HG03064 (cell line): ENCODE data around the gene PLPPR5.
"Not testable (repeated sequence)": the region's sequence is repeated elsewhere in the genome, so short reads cannot be mapped to it uniquely, and the experiment has no call there.

Experiments
- ATAC-seq: cut with Tn5 transposase; IDR thresholded peaks from one replicate; pipeline ENCODE4 v1.9.1; 2021; ENCODE audit warnings: low read depth; ENCODE audit not compliant: unreplicated experiment

The PLPPR5 gene

DNA sequence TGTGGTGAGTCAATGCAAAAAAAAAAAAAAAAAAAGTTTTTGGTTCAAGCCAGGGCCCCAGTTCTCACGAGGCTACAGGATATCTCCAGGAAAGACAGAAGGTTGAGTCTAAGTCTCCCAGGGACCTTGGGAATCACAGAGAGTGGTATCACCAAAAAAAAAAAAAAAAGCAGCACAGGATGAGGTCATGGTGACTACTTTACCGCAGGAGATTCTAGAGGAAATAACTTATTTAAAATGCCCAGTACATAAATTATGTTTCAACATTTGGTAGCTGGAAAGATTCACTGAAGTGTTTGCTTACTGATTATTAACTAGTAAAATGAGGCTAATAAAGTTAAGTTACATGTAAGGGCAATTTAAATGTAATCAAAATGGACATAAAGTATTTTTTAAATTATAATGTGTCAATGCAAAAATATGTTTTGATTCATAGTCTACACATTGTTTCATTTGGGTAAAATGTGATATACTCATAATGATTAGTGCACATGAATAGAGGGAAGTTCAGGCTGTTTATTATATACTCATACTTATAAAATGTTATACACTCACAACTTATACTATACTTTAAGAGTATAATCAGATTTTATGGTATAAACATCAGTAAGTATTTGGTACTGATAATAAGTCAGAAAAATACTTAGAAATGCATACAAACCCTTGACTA, 84.1 kb downstream of the PLPPR5 start:
- ATAC-seq: no peak

DNA sequence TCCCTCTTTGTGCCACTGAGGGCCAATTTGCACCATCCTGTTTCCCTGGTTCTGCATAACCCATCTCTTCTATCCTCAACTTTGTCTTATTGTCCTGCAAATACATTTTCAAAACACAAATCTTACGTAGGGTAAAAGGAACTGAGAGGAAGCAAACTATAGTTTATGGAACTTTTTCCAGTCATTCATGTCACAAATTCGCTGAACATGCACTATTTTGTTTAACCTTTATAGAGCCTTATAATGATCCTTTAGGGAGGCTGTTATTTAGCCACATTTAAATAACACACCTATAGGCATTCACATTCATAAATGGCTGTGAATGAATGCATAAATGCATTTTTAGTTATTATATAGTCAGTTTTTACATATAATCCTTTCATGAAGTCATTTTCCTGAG, 85.0 kb downstream of the PLPPR5 start:
- ATAC-seq: no peak

DNA sequence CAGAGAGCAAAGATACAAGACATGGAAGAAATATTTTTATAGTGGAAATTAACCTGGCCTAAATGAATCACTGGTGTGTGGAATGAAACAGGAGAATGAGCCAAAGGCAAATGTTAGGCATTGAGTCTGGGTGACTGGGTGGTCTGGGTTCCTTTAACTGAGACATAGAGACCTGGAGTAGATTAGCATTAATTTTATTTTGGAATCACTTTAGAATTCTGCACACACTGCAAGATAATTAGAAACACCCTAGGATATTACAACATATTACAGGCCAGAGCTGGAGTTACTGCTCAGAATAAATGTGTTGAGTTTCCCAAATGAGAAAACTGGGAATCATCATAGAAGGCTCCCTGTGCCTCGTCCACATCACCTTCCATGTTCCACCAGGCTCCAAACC, 85.5 kb downstream of the PLPPR5 start:
- ATAC-seq: no peak

DNA sequence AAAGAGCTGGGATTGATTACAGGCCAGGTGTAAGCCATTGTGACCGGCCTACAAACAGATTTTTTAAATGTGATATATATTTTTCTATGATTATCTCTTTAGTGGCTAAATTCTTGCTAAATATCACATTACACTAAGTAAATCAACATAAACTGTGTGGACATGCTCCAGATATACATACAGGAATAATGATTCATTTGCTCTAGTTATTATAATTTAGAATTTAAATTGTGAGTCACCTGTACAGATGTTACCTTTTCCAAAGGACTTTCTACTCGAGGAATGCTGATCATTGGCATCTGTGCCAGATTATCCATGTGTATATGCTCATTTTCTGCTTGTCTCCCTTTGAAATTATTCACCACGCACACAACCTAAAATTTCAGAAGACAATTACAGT, 90.1 kb downstream of the PLPPR5 start:
- ATAC-seq: no peak

DNA sequence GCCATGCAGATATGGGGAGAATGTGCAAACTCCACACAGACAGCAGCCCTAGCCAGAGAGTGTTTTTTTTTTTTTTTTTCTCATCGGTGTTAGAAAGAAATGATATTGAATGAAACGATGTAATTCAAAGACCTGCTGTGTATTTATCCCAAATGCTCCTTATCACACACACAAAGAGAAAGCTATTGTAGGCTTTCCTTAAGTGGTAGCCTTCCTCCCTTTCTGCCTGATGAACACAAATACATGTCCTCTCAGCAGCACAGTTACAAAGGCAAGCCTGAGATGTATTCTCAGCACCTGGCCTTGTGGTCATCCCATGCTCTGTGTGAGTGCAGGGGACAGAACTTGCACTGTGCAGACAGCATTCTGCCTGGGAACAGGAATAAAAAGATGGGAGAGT, 93.8 kb downstream of the PLPPR5 start:
- ATAC-seq: no peak

DNA sequence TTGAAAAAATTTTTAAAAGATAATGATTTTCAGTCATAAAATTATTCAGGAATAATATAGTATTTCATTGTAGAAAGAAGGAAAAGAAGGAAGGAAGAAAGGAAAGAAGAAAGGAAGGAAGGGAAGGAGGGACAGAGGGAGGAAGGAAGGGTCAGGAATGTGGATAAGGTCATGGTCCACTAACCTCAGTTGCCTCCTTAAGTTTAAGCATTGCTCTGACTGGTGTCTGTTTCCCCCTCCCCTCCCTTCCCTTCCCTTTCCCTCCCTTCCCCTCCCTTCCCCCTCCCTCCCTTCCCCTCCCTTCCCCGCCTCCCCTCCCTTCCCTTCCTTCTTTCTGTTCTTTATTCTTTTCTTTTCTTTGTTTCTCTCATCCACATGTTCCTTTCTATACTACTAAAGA, 95.7 kb downstream of the PLPPR5 start:
- ATAC-seq: no peak

DNA sequence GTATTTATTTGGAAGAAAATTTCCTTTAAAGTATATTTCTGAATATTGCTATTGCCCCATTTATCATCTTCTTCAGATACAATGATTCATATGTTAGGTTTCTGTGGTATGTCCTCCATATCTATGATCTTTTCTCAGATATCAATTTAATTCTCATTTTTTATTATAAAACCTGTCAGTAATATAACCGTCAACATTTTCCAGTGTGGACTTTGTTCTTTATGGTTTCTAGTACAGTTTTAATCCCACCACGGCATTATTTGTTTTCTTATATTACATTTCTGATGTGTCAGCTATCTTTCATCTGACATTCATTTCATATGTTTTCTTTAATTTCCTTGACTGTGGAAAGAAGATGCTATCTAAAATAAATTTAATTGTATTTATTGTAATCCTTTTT, 97.9 kb downstream of the PLPPR5 start:
- ATAC-seq: no peak

DNA sequence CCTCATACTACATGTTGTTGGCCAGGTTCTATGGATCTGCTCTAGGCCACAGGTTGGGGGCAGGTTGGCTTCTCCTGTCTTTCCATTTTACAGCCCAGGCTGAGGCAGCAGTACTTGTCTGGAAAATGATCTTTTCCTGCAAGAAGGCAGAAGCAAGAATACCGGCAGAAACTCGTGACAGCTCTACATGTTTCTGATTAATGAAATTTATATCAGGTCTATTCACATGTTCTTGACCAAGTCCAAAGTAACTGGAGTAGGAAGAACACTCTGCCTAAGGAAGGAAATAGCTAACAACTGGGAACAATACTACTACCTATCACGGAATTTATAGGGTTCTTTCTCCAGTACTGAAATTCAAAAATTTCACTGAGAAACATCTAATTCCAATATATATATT, 98.3 kb downstream of the PLPPR5 start:
- no peak for ATAC-seq

DNA sequence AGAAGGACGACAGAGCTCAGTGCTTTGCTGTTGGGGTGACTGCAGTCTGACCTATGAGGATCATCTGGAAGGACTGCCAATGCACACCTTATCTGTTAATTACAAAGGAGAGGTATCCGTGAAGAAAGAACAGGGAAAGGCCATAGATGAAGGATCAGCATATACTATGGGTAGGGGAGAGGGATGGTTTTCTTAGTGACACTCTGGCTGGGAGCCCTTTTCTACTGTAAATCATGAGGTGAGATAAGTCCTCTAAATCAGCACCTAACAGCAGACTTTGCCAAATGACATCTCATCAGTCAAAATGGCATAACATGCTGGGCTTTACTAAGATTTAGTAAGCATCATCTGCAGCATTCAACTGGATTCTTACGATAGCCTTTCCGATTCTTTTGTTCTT, 100.0 kb downstream of the PLPPR5 start:
- ATAC-seq: no peak

DNA sequence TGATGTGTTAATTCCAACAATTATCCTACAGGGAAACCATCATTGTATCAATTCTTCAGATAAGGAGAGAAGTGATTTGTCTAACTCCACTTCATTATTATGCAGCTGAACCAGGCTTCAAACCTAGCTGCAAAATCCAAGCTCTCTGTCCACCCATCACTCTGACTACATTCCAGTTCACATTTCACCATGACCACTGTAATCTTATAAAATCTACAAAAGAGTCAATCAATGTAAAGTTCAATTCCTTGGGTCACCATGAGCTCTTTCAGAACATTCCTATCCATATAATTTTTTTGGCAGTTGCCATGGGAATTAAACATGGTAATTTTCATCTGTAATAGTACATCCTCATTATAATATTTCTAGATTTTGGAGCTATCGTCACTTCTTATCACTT, 100.9 kb downstream of the PLPPR5 start:
- ATAC-seq: no peak

DNA sequence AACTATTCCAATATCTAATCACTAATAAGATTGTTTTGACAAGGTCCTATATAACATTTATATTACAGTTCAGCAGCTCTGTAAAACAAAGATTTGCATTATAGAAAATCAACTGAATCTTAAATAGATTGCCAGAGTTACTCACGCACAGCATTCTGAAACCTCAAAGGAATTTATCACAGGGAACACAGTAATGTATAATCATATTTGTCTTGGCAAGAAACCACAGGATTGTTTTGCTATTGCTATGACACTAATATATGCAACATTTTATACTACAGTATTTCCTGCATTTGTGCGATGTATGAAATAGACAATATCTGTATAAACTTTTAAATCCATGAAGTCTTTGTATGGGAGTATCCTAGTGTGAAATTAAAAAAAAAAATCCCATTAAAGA, 101.4 kb downstream of the PLPPR5 start:
- ATAC-seq: no peak

DNA sequence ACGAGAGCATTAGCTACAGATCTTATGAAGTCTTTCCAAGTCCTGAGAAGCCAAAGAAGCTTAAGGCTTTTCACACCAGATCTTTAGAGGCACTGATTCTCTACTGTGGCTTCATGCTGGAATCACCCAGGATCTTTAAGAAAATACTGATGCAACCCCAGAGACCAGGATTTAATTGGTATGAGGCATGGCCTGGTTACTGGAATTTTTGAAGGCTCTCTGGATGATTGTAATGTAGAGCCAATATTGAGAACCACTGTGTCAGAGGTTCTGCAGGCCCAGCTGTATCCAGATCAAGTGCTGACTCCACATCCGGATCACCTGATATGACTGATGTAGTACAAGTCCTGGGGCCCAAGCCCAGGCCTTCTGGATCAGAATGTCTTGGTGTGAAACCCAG, 105.7 kb downstream of the PLPPR5 start:
- ATAC-seq: no peak

DNA sequence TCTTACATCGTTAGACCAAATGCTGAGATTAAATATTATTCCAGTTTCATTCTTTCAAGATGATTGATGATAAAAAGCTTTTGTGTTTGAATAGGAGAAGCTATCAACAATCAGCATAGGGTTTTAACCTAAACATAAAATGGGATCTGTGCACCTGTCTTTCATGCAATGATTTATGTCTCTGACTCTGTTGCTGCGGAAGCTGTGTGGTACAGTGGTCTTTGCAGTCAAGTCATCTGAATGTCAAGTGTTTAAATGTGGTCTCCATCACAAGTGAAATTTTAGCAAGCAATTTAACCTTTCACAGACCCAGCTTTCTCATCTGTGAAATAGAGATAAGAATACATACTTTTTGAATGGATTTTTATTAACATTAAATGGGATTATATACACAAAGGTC, 107.2 kb downstream of the PLPPR5 start:
- ATAC-seq: no peak

DNA sequence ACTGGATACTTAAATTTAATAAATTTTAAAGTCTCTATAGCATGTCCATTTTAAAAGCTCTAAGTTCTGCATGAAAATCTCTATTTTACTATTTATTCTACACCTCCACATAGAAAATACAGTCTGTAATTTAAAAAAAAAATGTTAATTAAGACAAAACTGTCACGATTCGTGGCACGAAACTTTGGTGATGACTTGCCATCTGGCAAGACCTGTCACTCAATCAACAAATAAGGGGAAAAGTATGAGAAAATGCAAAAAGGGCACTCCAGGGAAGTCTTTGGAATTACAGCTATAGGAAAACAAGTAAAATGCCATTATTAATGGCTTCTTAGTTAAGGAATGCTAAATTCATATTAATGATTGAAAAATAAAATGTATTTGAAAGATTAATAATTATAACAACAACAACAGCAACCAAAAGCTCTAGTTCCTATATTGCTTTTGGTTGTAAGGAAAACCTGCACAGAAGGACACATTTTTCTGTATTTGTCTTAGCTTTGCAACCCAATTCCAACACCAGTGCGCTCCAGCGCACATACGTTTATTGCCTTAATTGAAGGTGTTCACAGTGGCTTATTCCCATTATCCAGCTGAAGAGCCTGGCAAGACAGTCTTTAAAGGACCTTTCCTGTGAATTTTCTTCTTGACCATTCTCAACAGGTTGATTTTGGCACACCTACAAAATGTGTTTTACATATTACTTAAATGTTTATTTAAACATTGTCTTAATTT, 107.8 kb downstream of the PLPPR5 start:
- ATAC-seq: no peak

DNA sequence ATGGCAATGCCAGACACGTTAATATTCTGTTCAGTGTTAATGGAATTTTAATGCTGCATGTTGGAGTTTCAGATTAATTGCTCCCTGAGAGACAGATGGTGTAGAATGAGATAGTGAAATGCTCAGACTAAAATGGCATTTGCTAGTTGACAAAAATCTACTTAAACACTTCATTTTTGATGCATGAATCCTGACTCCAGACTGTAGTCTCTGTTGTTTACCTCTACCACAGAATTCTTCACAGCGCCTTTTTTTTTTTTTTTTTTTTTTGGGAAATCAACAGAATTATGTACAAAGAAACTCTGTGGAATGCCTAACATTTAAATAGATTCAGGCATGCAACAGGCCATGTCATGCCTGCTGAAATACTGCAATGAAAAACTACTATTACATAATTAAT, 111.3 kb downstream of the PLPPR5 start:
- ATAC-seq: no peak

DNA sequence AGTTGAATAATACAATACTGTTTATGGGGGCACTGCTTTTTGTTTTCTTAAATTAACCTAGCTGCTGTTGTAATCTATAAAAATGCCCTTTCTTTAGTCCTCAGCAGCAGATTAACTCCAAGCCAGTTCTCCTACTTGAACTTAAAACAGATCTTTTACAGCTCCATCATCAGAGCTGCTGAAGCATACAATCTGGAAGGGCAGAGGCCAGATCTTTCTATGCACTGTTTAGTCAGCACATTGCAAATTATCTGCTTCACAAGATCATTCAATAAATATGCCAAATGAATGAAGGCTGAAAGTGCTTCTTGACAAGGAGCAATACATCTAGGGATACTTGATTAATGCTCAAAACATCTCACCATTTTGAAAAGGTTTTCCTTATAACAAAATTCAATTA, 115.8 kb downstream of the PLPPR5 start:
- no peak for ATAC-seq

DNA sequence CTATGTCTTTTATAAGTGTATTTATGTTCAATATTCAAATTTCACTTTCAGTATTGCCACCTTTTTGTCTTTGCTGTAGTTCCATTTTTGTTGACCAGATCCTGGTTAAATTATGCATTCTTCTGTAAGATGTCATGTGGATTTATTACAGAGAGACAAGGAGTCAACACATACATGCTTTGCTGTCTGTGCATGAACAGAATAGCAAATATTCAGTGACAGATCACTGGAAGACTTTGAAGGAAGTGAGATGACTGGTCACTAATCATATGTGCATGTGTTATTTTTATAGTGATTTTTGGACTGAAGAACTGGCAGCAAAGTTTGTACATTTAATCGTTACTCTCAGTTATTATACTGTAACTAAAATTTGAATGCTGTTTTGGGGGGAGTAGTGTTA, 117.2 kb downstream of the PLPPR5 start:
- no peak for ATAC-seq

DNA sequence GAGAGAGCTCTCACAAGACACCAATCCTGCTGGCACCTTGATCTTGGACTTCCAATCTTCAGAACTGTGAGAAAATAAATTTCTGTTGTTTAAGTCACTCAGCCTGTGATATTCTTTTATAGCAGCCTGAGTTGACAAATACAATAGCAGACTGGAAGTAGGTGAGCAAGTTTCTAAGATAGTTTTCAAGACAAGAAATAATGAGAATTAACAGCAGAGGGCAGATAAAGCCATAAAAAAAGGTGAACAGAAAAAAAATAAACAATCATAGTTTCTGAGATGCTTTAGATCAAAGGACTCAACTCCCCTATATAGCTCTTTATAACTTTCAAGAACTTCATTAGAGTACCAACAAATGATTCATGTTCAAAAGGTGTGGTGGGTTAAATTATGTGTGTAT, 119.8 kb downstream of the PLPPR5 start:
- no peak for ATAC-seq

DNA sequence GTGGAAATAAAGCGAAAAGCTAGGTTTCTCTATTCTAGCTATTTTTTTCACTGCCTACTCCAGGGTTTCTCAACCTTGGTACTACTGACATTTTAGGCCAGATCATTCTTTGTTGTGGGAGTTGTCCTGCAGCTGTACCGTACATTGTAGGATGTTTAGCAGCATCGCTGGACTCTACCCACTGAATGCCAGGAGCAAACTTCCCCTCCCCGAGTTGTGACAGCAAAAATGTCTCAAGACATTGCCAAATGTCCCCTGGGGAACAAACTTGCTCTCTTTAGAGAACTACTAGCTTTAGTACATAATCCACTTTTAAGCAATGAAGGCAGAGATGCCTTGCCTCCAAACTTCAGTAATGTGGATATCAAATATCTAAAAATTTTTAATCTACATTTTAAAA, 122.8 kb downstream of the PLPPR5 start:
- ATAC-seq: no peak

DNA sequence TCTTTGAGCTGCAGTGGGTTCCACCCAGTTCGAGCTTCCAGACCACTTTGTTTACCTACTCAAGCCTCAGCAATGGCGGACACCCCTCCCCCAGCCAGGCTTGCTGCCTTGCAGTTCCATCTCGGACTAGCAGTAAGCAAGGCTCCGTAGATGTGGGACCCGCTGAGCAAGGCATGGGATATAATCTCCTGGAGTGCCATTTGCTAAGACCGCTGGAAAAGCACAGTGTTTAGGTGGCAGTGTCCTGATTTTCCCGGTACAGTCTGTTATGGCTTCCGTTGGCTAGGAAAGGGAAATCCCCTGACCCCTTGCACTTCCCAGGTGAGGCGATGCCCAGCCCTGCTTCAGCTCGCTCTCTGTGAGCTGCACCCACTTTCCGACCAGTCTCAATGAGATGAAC, 123.4 kb downstream of the PLPPR5 start:
- not testable (repeated sequence) for ATAC-seq

DNA sequence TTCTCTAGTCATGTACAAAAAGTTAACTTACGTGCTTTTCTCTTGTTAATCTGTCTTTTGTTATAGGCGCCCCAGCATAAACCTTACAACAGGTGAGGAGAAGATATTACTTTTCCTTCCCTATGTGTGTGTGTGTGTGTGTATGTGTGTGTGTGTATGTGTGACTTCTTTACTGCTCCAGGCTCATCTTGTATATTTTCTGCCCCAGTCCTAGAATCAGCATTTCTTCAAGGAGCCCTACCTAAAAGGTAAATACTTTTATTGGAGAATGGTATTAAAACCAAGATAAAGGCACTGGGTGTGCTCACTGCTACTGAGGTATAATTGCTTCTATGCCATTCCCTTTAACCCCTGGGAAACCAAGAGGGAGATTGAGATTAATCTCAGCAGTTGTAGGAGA, 129.8 kb downstream of the PLPPR5 start:
- no peak for ATAC-seq
